ENCODE measurements around the gene EXOC6. TPM values are rescaled to one million over a fixed set of nuclear protein-coding genes. Genes with fewer than 3 reads are reported as not detected.
A peak's percentile ranks its signal among the peaks of the same experiment; 100 is the strongest.

The EXOC6 gene
- total RNA-seq, 2 experiments from 2014 or later, result 9.4 to 9.9 TPM

- no peaks in the 10 kb centered on the region for H3K9me3 Mint-ChIP-seq
- H3K27me3 Mint-ChIP-seq, result no peaks in the 10 kb centered on the region
- DNase-seq, result no peak
- CTCF ChIA-PET, result no interaction called here
- no peaks in the 10 kb centered on the region for H3K36me3 Mint-ChIP-seq (ENCODE audit: low read depth)
- H3K4me3 Mint-ChIP-seq, result no peak overlapping the region
- H3K27ac Mint-ChIP-seq, result no peak overlapping the region
- POLR2A ChIA-PET, result no interaction called here
- no peaks in the 10 kb centered on the region for H3K4me1 Mint-ChIP-seq
Observed at GRCh38 chr10:93032105-93032808, 183.9 kb downstream of the EXOC6 start.

- no peak overlapping the region for H3K4me3 Mint-ChIP-seq
- POLR2A ChIA-PET, result no interaction called here
- CTCF ChIA-PET, result no interaction called here
- H3K27me3 Mint-ChIP-seq, result no peaks in the 10 kb centered on the region
- no peak for DNase-seq
- no peaks in the 10 kb centered on the region for H3K36me3 Mint-ChIP-seq (ENCODE audit: low read depth)
- no peak overlapping the region for H3K27ac Mint-ChIP-seq
- H3K9me3 Mint-ChIP-seq, result no peaks in the 10 kb centered on the region
- no peaks in the 10 kb centered on the region for H3K4me1 Mint-ChIP-seq
Observed at GRCh38 chr10:93032809-93033137, 184.5 kb downstream of the EXOC6 start.

- no peak overlapping the region for H3K27ac Mint-ChIP-seq
- no peak overlapping the region for H3K4me3 Mint-ChIP-seq
- H3K9me3 Mint-ChIP-seq, result no peaks in the 10 kb centered on the region
- no peak for DNase-seq
- ChIA-PET POLR2A (no interaction called here), CTCF (interaction anchor here (1.1 kb wide), 1 partner anchor 46 kb away, joined by 3 read pairs; no protein-coding TSS in a partner anchor)
- no peaks in the 10 kb centered on the region for H3K36me3 Mint-ChIP-seq (ENCODE audit: low read depth)
- H3K27me3 Mint-ChIP-seq, result no peaks in the 10 kb centered on the region
- H3K4me1 Mint-ChIP-seq, result no peaks in the 10 kb centered on the region
Observed at GRCh38 chr10:93034426-93034825, 186.1 kb downstream of the EXOC6 start.

DNA sequence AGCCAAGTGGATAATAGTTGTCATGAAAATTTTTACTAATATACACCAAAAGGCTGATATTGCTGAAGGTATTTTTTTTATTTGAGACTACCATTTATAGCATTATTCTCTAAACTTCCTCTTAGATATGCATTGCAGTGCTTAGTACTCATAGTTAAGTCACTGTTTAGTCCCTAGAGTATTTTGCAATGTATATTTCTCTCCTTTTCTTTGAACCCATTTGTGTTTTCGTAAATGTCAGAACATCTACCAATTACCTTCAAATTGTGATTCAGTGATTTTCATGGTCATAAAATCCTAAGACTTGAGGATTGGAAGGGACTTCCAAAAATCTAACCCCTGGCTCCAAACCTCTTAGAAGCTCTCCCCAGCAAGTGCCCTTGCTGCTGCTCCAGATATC is 190.8 kb downstream of the EXOC6 start:
- DNase-seq, result no peak
- no peak overlapping the region for H3K27ac Mint-ChIP-seq
- H3K4me1 Mint-ChIP-seq, result no peaks in the 10 kb centered on the region
- CTCF ChIA-PET, result no interaction called here
- H3K9me3 Mint-ChIP-seq, result no peaks in the 10 kb centered on the region
- H3K36me3 Mint-ChIP-seq (ENCODE audit: low read depth), result no peaks in the 10 kb centered on the region
- POLR2A ChIA-PET, result no interaction called here
- no peaks in the 10 kb centered on the region for H3K27me3 Mint-ChIP-seq
- no peak overlapping the region for H3K4me3 Mint-ChIP-seq

GRCh38 chr10:93039721-93040120 is 191.4 kb downstream of the EXOC6 start:
- Mint-ChIP-seq H3K27ac (no peak overlapping the region), H3K4me1 (no peaks in the 10 kb centered on the region), H3K4me3 (no peak overlapping the region), H3K27me3 (no peaks in the 10 kb centered on the region), H3K36me3 (ENCODE audit: low read depth) (no peaks in the 10 kb centered on the region), H3K9me3 (no peaks in the 10 kb centered on the region)
- DNase-seq, result no peak
- ChIA-PET CTCF (no interaction called here), POLR2A (no interaction called here)

DNA sequence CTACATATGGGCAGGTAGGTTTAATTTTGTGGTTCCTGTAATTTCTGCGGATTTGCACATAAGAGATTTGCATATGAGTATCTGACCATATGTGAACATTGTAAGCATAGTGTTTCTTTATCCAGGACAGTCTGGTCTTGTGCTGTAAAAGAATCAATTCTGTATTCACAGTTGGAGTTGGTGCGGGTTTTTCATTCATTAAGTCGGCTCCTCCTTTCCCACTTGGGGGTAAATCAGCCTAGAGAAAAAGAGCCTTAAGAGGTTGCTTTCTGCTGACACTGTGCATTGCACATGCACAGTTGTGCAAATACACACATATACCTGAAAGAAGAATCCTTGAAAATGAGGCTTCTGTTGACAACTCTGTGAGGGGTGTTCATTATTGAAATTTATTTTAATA is 206.2 kb downstream of the EXOC6 start:
- ChIA-PET POLR2A (no interaction called here), CTCF (no interaction called here)
- Mint-ChIP-seq H3K27ac (no peak overlapping the region), H3K36me3 (ENCODE audit: low read depth) (no peaks in the 10 kb centered on the region), H3K4me3 (no peak overlapping the region), H3K4me1 (no peaks in the 10 kb centered on the region), H3K9me3 (no peaks in the 10 kb centered on the region), H3K27me3 (no peaks in the 10 kb centered on the region)
- DNase-seq, result no peak

DNA sequence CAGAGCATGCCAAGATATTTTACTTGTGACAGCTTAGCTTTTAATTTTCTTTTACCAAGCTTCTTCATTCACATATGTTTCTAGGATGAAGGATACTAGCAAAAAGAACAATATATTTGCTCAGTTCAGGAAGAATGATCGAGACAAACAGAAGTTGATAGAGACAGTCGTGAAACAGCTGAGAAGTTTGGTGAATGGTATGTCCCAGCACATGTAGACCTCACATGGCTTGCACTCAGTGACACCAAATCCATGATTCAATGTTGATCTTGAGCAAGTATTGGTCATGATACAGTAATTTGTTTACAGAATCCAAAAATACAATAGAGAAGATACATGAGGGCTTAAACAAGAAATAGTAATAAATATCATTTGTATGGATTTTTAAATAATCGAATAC is 209.8 kb downstream of the EXOC6 start:
- Mint-ChIP-seq H3K4me3 (no peak overlapping the region), H3K4me1 (peaks cover 8% of the 10 kb centered on the region), H3K36me3 (ENCODE audit: low read depth) (peaks cover 3% of the 10 kb centered on the region), H3K9me3 (no peaks in the 10 kb centered on the region), H3K27ac (no peak overlapping the region), H3K27me3 (peaks cover 18% of the 10 kb centered on the region)
- POLR2A ChIA-PET, result no interaction called here
- DNase-seq, result no peak
- CTCF ChIA-PET, result no interaction called here

DNA sequence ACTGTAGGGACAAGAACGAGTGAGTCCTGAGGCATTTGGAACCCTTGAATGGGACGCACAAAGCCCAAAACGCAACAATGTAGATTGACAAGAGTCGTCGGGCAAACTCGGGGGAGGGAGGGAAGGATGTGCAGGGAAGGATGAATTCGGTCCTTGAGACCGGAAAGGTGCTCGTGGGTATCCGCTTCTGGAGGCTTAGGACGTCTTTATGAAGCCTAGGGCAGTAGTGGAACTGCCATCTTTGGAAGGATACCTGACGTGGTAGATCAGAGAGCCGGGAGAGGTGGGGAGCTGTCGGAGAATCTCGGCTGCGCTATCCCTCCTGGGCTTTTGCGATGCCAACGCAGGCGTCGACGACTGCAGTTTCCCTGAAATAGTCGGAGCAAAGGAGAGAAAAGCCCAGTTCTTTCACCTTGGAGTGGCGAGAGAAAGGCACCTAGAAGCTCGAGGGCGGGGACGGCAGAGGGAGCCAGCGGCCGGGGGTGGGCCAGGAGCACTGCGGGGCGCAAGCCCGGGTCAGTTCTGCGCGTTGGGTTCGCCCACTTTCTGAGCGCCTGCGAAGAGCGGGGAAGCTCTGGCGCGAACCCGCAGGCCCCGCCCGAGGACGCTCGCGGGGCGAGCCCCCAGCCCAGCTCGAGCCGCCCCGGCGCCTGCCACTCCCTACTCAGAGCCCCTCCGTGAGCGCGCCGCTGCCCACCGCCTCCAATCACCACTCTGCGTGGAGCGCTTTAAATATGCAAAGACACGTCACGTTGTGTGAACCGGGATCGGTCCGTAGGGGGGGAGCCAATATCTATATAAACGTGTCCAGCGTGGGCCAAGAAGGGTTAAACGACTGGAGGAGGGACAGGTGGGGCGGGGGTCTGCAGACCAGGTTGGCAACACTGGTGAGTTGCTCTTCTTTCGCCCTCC is 211.9 kb downstream of the EXOC6 start, which contains the start of gene CYP26C1:
TSS of gene CYP26C1 (plus strand) at position 824 of the 912 bp plus-strand sequence. CDS start 466 bp downstream, outside the sequence.
- POLR2A ChIA-PET, result interaction anchor here (0.9 kb wide), 1 partner anchor 13 kb away, joined by 3 read pairs; the partner anchor contains the start of gene CYP26A1
- no peak within 1 kb of the TSS for H3K4me3 Mint-ChIP-seq
- no peak within 1 kb of the TSS for H3K27ac Mint-ChIP-seq
- H3K4me1 Mint-ChIP-seq, result peaks cover 12% of the 10 kb centered on the region
- peaks cover 3% of the 10 kb centered on the region for H3K36me3 Mint-ChIP-seq (ENCODE audit: low read depth)
- peaks cover 38% of the 10 kb centered on the region for H3K27me3 Mint-ChIP-seq
- no peak for DNase-seq
- no peaks in the 10 kb centered on the region for H3K9me3 Mint-ChIP-seq
- CTCF ChIA-PET, result no interaction called here

- no peak overlapping the region for H3K4me3 Mint-ChIP-seq
- H3K36me3 Mint-ChIP-seq (ENCODE audit: low read depth), result peaks cover 3% of the 10 kb centered on the region
- H3K9me3 Mint-ChIP-seq, result no peaks in the 10 kb centered on the region
- no peak for DNase-seq
- CTCF ChIA-PET, result interaction anchor here (0.5 kb wide), 1 partner anchor 144 kb away, joined by 3 read pairs; no protein-coding TSS in a partner anchor
- peaks cover 12% of the 10 kb centered on the region for H3K4me1 Mint-ChIP-seq
- H3K27ac Mint-ChIP-seq, result no peak overlapping the region
- POLR2A ChIA-PET, result interaction anchor here (0.9 kb wide), 1 partner anchor 12 kb away, joined by 3 read pairs; the partner anchor contains the start of gene CYP26A1
- peaks cover 44% of the 10 kb centered on the region for H3K27me3 Mint-ChIP-seq
Observed at GRCh38 chr10:93060887-93061593, 212.7 kb downstream of the EXOC6 start.

DNA sequence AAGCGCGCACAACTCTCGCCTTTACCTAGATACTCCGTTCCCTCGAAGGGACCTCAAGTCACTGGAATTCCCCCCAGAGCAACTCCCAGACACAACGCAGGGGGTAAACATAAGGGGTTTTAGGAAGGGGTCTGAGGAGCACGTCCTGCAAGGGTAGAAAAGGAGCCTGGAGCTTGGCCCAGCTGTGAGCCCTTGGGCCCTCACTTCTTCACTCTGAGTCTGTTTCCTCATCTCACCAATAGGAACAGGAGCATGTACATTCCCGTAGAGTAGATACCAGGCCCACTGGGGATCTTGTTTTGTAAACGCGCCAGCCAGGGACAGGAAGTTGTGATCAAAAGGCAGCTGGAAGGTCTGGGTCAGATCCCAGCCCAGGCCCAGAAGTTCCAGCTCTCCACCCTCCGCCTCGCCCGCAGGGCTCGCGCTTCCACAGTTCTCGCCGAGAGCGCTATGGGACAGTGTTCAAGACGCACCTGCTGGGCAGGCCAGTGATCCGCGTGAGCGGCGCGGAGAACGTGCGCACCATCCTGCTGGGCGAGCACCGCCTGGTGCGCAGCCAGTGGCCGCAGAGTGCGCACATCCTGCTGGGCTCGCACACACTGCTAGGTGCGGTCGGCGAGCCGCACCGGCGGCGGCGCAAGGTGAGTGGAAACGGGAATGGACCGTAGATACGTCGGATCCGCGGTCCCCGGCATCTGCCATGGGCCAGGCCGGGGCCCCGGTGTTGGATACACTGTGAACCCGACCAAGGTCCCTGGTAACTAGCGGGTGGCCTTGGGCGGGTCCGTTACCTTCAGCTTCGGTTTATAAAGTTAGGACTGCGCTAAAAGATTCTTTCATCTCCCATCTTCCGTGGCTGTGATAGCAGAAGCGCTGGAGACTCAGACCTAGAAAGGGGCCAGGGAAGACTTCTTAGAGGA is 213.5 kb downstream of the EXOC6 start:
- peak overlapping the region; percentile 61 for H3K4me3 Mint-ChIP-seq
- POLR2A ChIA-PET, result no interaction called here
- CTCF ChIA-PET, result interaction anchor here (0.5 to 1.6 kb wide), 5 partner anchors 8 to 144 kb away, joined by 3 to 6 read pairs (median 4); no protein-coding TSS in a partner anchor
- H3K27me3 Mint-ChIP-seq, result peaks cover 50% of the 10 kb centered on the region
- peaks cover 12% of the 10 kb centered on the region for H3K4me1 Mint-ChIP-seq
- no peak for DNase-seq
- no peaks in the 10 kb centered on the region for H3K9me3 Mint-ChIP-seq
- peaks cover 3% of the 10 kb centered on the region for H3K36me3 Mint-ChIP-seq (ENCODE audit: low read depth)
- no peak overlapping the region for H3K27ac Mint-ChIP-seq

GRCh38 chr10:93062514-93063143 is 214.3 kb downstream of the EXOC6 start:
- Mint-ChIP-seq H3K27ac (no peak overlapping the region), H3K9me3 (no peaks in the 10 kb centered on the region), H3K4me3 (peak overlapping the region; percentile 61), H3K4me1 (peaks cover 12% of the 10 kb centered on the region), H3K36me3 (ENCODE audit: low read depth) (peaks cover 3% of the 10 kb centered on the region), H3K27me3 (peaks cover 58% of the 10 kb centered on the region)
- peak; percentile 60 for DNase-seq
- CTCF ChIA-PET, result interaction anchor here (1.1 to 1.6 kb wide), 4 partner anchors 8 to 17 kb away, joined by 3 to 6 read pairs (median 4); no protein-coding TSS in a partner anchor
- POLR2A ChIA-PET, result no interaction called here

All from activated CD4-positive, alpha-beta memory T cell treated with anti-CD3 and anti-CD28 coated beads, Interleukin-2, amount 10 ng/mL, durations not matched to agents 7 days and 5 days (primary cell).